H9 (cell line): ENCODE data around the gene PRRT2. TPM values are rescaled to one million over a fixed set of nuclear protein-coding genes. Genes with fewer than 3 reads are reported as not detected.

Experiments used
- DNase-seq: peaks from one replicate; pipeline ENCODE4 v3.0.0-alpha.2; 2017
- H2AFZ ChIP-seq: one replicate; pipeline ENCODE4 v1.6.1; 2013; ENCODE audit warnings: mild to moderate bottlenecking, low read length, control low read depth, moderate library complexity
- H2AK5ac ChIP-seq: 2 replicates; pipeline ENCODE4 v1.6.1; 2013; ENCODE audit warnings: low read length, control low read depth, mixed read lengths; ENCODE audit not compliant: insufficient read length
- H2BK120ac ChIP-seq: one replicate; pipeline ENCODE4 v1.6.1; 2013; ENCODE audit warnings: low read depth, mild to moderate bottlenecking, low read length, control low read depth, inconsistent platforms; ENCODE audit not compliant: poor library complexity, severe bottlenecking
- H2BK12ac ChIP-seq: 2 replicates; pipeline ENCODE4 v1.6.1; 2013; ENCODE audit warnings: low read length, control low read depth, mixed read lengths, low read depth; ENCODE audit not compliant: insufficient read length
- H2BK15ac ChIP-seq: 2 replicates; pipeline ENCODE4 v1.6.1; 2013; ENCODE audit warnings: low read depth, low read length, control low read depth
- H2BK20ac ChIP-seq: one replicate; pipeline ENCODE4 v1.6.1; 2013; ENCODE audit warnings: low read depth, mild to moderate bottlenecking, low read length, control low read depth, inconsistent platforms; ENCODE audit not compliant: poor library complexity, severe bottlenecking
- H2BK5ac ChIP-seq: 2 replicates; pipeline ENCODE4 v1.6.1; 2013; ENCODE audit warnings: low read length, control low read depth, mixed read lengths; ENCODE audit not compliant: insufficient read length
- H3K14ac ChIP-seq: 2 replicates; pipeline ENCODE4 v1.6.1; 2013; ENCODE audit warnings: low read length, control low read depth; ENCODE audit not compliant: insufficient read depth
- H3K18ac ChIP-seq: 2 replicates; pipeline ENCODE4 v1.6.1; 2013; ENCODE audit warnings: low read depth, mild to moderate bottlenecking, mixed read lengths, low read length, control low read depth; ENCODE audit not compliant: insufficient read length
- H3K23ac ChIP-seq: 2 replicates; pipeline ENCODE4 v1.6.1; 2013; ENCODE audit warnings: low read length, control low read depth, mixed read lengths, low read depth; ENCODE audit not compliant: insufficient read length
- H3K23me2 ChIP-seq: 2 replicates; pipeline ENCODE4 v1.6.1; 2013; ENCODE audit warnings: low read depth, mild to moderate bottlenecking, mixed read lengths, low read length, control low read depth; ENCODE audit not compliant: insufficient read length, poor library complexity, severe bottlenecking
- H3K27ac ChIP-seq: 2 replicates; pipeline ENCODE4 v1.5.1; 2013; ENCODE audit warnings: low read length, control low read depth, mixed read lengths, low read depth; ENCODE audit not compliant: insufficient read length
- H3K27me3 ChIP-seq: 2 replicates; pipeline ENCODE4 v1.6.1; 2013; ENCODE audit warnings: low read length, control low read depth, inconsistent platforms; ENCODE audit not compliant: insufficient read depth
- H3K4ac ChIP-seq: 2 replicates; pipeline ENCODE4 v1.6.1; 2013; ENCODE audit warnings: low read depth, mild to moderate bottlenecking, control low read depth, inconsistent platforms, low read length, moderate library complexity
- H3K4me1 ChIP-seq: 2 replicates; pipeline ENCODE4 v1.6.1; 2013; ENCODE audit warnings: low read length, control low read depth, inconsistent platforms; ENCODE audit not compliant: insufficient read depth
- H3K4me2 ChIP-seq: 2 replicates; pipeline ENCODE4 v1.6.1; 2013; ENCODE audit warnings: low read length, control low read depth, mixed read lengths; ENCODE audit not compliant: insufficient read length, insufficient read depth
- H3K56ac ChIP-seq: 2 replicates; pipeline ENCODE4 v1.6.1; 2013; ENCODE audit warnings: low read depth, mild to moderate bottlenecking, mixed read lengths, low read length, control low read depth; ENCODE audit not compliant: insufficient read length
- H3K79me1 ChIP-seq: 2 replicates; pipeline ENCODE4 v1.6.1; 2013; ENCODE audit warnings: low read depth, mild to moderate bottlenecking, moderate library complexity, low read length, control low read depth, inconsistent platforms; ENCODE audit not compliant: insufficient read depth, poor library complexity, severe bottlenecking
- H3K79me2 ChIP-seq: 2 replicates; pipeline ENCODE4 v1.6.1; 2013; ENCODE audit warnings: low read length, control low read depth, inconsistent platforms; ENCODE audit not compliant: insufficient read depth
- H3K9ac ChIP-seq: 2 replicates; pipeline ENCODE4 v1.6.1; 2013; ENCODE audit warnings: low read length, control low read depth, mixed read lengths; ENCODE audit not compliant: insufficient read length; ENCODE audit errors: extremely low read depth
- H3K9me3 ChIP-seq: one replicate; pipeline ENCODE4 v1.6.1; 2013; ENCODE audit warnings: low read depth, low read length, inconsistent platforms; ENCODE audit not compliant: control insufficient read depth
- H3T11ph ChIP-seq: one replicate; pipeline ENCODE4 v1.6.1; 2013; ENCODE audit warnings: mild to moderate bottlenecking, low read length, control low read depth, inconsistent platforms
- H4K20me1 ChIP-seq: one replicate; pipeline ENCODE4 v1.6.1; 2013; ENCODE audit not compliant: control insufficient read depth, insufficient read length, insufficient read depth
- H4K5ac ChIP-seq: 2 replicates; pipeline ENCODE4 v1.6.1; 2013; ENCODE audit warnings: low read depth, mild to moderate bottlenecking, mixed read lengths, low read length, control low read depth; ENCODE audit not compliant: insufficient read length
- H4K8ac ChIP-seq: replicated peaks from 2 replicates; pipeline ENCODE4 v1.6.1; 2013; ENCODE audit warnings: low read length, control low read depth, mixed read lengths, low read depth; ENCODE audit not compliant: insufficient read length
- H4K91ac ChIP-seq: 2 replicates; pipeline ENCODE4 v1.6.1; 2013; ENCODE audit warnings: low read depth, mild to moderate bottlenecking, moderate library complexity, mixed read lengths, low read length, control low read depth; ENCODE audit not compliant: insufficient read length
- H3K27ac Mint-ChIP-seq, 3 experiments: 2 replicates in 2 of 3; 3 replicates in 1 of 3; pipeline ENCODE4 v1.8.0; 2020 to 2021; ENCODE audit warnings: mixed read lengths in 3 of 3, mild to moderate bottlenecking in 1 of 3, moderate library complexity in 1 of 3
- H3K27me3 Mint-ChIP-seq: 2 replicates; pipeline ENCODE4 v1.8.0; 2021; ENCODE audit warnings: low read depth, mild to moderate bottlenecking, moderate library complexity, mixed read lengths
- H3K36me3 Mint-ChIP-seq, 3 experiments: 2 replicates in 2 of 3; 3 replicates in 1 of 3; pipeline ENCODE4 v1.8.0; 2020 to 2021; ENCODE audit warnings: low read depth in 3 of 3, mixed read lengths in 3 of 3; ENCODE audit not compliant: insufficient read depth in 1 of 3
- H3K4me1 Mint-ChIP-seq, 2 experiments: 2 replicates each; pipeline ENCODE4 v1.8.0; 2020; ENCODE audit warnings: mixed read lengths in 2 of 2
- H3K4me3 Mint-ChIP-seq, 2 experiments: 2 replicates in 1 of 2; 3 replicates in 1 of 2; pipeline ENCODE4 v1.8.0; 2020 to 2021; ENCODE audit warnings: mild to moderate bottlenecking in 2 of 2, mixed read lengths in 2 of 2, moderate library complexity in 1 of 2
- H3K9me3 Mint-ChIP-seq, 2 experiments: 2 replicates in 1 of 2; 3 replicates in 1 of 2; pipeline ENCODE4 v1.8.0; 2020; ENCODE audit warnings: mild to moderate bottlenecking in 2 of 2, mixed read lengths in 2 of 2, moderate library complexity in 1 of 2
- CTCF ChIP-seq: fragments of 200-600 bp; sonication (generic); conservative IDR thresholded peaks from 3 replicates; pipeline ENCODE4 v1.8.0; 2021; ENCODE audit warnings: antibody characterized with exemption, mild to moderate bottlenecking
- WGBS: extraction: QIAGEN DNeasy Blood & Tissue Kit; methylation state at CpG from one replicate; pipeline ENCODE4 v1.1.7; 2013; ENCODE audit warnings: missing lambda C conversion rate, low lambda C conversion rate, mixed read lengths; ENCODE audit not compliant: insufficient read length; ENCODE audit errors: extremely low coverage; 5-methylcytosine and 5-hydroxymethylcytosine counted together
- total RNA-seq: library from RNA; stranded (reverse); gene quantifications from 2 replicates; pipeline ENCODE4 v1.2.1, GENCODE V29; 2021

Gene PRRT2
- total RNA-seq, 1 experiment from 2014 or later, result 14.6 TPM

GRCh38 chr16:29812754-29813643, 1.0 kb downstream of the PRRT2 start:
- Histone ChIP-seq H3K23me2 (peaks cover 43% of the 10 kb centered on the region), H3K27me3 (no peaks in the 10 kb centered on the region), H2AK5ac (no peak overlapping the region), H3K79me1 (no peaks in the 10 kb centered on the region), H3K4me1 (peaks cover 6% of the 10 kb centered on the region; the same call in 1 of the 2 replicates), H2BK5ac (no peak overlapping the region), H2BK12ac (no peak overlapping the region), H3K27ac (no peak overlapping the region), H3K18ac (no peak overlapping the region), H2AFZ (no peak overlapping the region), H3T11ph (no peak overlapping the region), H2BK120ac (no peak overlapping the region), H3K79me2 (peaks cover 2% of the 10 kb centered on the region; the same call in 1 of the 2 replicates), H4K20me1 (no peaks in the 10 kb centered on the region), H4K91ac (no peak overlapping the region), H4K8ac (no peak overlapping the region), H4K5ac (no peak overlapping the region), H3K4me2 (peak overlapping the region; percentile 78), H2BK15ac (no peak overlapping the region), H2BK20ac (no peak overlapping the region), H3K14ac (no peak overlapping the region; the same call in 1 of the 2 replicates), H3K56ac (no peak overlapping the region), H3K23ac (no peak overlapping the region), H3K4ac (no peak overlapping the region), H3K9ac (peak overlapping the region; percentile 47), H3K9me3 (no peaks in the 10 kb centered on the region)
- H3K36me3 Mint-ChIP-seq, result peaks cover 15 to 30% (median 19%) of the 10 kb centered on the region in 3 experiments
- H3K27me3 Mint-ChIP-seq, result no peaks in the 10 kb centered on the region; the same call in 1 of the 2 replicates
- H3K9me3 Mint-ChIP-seq, result no peaks in the 10 kb centered on the region; a peak in 2 of 5 replicates
- H3K4me3 Mint-ChIP-seq, result peak overlapping the region; percentile 80 to 96
- DNase-seq, result no peak
- peaks cover 51 to 70% of the 10 kb centered on the region in 2 experiments for H3K4me1 Mint-ChIP-seq
- H3K27ac Mint-ChIP-seq, result no peak overlapping the region; a peak in 1 of 7 replicates
- TF ChIP-seq CTCF, result no peak
- WGBS, result no CpG with 5 or more reads among the region's 9 CpGs
